ENCODE data around the gene ERP44.
"Not testable (repeated sequence)": the region's sequence is repeated elsewhere in the genome, so short reads cannot be mapped to it uniquely, and the experiment has no call there.

The ERP44 gene

GRCh38 chr9:100101608-100102007 is 2.8 kb upstream of the ERP44 start:
- FAIRE-seq: no peak
- DNase-seq (ENCODE audit: insufficient read length, low spot score): no peak

DNA sequence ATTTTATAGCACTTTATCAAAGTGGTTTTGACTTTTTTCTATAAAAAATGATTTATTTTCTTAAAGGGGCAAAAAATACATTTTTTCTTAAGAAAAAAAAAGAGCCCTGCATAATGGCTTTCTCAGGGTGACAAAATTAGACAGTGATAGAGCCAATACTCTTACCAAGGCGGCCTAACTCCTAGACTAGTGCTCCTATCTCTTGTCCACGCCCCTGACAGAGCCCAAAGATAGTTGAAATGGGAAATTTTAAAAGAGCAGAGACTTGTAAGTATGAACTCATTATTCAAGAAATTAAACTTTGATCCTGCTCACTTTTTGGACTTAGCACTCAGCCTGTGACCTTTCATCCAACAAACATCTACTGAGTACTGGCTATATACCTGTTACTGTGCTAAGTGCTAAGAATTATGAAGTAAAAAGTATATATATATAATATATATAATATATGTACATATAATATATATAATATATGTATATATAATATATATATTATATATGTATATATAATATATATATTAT is 1.4 kb upstream of the ERP44 start:
- DNase-seq (ENCODE audit: insufficient read length, low spot score): no peak
- no peak for FAIRE-seq

GRCh38 chr9:100099722-100100042 is 882 bp upstream of the ERP44 start:
- DNase-seq (ENCODE audit: insufficient read length, low spot score) (peak; percentile 10), FAIRE-seq (no peak)

DNA sequence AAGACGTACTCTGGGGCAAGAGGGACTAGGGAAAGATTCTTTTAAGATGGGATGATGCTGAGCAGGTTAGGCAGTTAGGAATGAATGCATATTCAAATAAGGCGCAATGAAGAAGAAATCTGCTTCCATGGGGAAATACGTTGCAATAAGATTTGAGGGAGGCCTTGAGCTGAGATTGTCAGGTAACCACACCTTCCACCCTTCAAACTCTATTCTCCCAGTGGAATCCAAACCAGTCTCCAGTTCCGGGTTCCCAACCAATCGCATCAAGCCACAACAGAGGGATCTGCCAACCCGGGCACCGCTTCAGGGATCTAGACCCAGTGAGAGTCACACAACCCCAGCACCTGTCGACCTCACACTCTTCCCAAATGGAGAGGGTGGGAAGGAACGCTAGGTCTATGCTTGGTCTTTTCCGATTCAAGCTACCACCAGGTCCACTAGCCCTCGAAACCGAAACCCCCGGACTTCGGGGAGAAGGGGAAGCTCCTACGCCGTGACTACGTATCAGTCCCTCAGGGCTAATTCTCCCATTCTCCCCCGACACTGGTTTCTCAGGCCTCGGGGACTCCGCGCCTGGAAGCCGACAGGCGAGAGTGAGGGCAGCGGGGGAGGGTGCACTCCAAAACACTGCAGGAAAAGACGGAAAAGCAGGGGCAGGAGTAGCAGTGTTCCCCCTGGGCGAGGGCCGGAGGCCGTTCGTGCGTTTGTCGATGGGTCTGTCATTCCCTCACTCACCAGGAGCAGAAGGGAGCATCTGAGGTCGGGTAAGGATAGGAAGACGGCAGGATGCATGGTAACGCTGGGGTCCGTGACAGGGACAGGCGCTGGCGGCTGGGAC is 534 bp downstream of the ERP44 start:
- no peak for FAIRE-seq
- peak; percentile 15 for DNase-seq (ENCODE audit: insufficient read length, low spot score)

- DNase-seq (ENCODE audit: insufficient read length, low spot score) (no peak), FAIRE-seq (no peak)
Observed at GRCh38 chr9:100096378-100096916, 2.4 kb downstream of the ERP44 start.

DNA sequence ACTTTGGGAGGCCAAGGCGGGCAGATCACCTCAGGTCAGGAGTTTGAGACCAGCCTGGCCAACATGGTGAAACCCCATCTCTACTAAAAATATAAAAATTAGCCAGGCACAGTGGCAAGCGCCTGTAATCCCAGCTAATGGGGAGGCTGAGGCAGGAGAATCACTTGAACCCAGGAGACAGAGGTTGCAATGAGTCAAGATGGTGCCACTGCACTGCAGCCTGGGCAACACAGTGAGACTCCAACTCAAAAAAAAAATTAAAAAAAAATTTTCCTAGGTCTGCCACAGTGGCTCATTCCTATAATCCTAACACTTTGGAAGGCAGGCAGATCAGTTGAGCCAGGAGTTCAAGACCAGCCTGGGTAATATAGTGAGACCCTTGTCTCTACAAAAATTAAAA is 4.4 kb downstream of the ERP44 start:
- DNase-seq (ENCODE audit: insufficient read length, low spot score); FAIRE-seq: not testable (repeated sequence)

DNA sequence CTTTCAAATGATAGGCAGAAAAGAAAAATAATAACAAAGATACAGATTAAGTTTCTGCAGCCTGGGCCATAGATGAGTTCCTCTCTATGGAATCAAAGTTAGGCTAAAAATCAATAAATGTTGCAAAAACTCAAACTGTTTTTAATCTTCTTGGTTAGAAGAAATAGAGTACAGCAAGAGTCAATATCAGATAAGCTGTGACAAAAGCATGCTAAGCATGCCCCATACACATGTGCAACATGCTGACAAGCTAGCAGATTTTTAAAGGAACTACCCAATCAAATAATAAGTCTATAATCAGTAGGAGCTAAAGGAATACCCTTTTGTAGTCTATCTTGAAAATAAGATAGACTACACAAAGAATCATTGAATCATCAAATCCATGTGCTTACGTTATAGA is 6.7 kb downstream of the ERP44 start:
- DNase-seq (ENCODE audit: insufficient read length, low spot score) (no peak), FAIRE-seq (no peak)

GRCh38 chr9:100091650-100092049 is 7.2 kb downstream of the ERP44 start:
- DNase-seq (ENCODE audit: insufficient read length, low spot score) (no peak), FAIRE-seq (no peak)

DNA sequence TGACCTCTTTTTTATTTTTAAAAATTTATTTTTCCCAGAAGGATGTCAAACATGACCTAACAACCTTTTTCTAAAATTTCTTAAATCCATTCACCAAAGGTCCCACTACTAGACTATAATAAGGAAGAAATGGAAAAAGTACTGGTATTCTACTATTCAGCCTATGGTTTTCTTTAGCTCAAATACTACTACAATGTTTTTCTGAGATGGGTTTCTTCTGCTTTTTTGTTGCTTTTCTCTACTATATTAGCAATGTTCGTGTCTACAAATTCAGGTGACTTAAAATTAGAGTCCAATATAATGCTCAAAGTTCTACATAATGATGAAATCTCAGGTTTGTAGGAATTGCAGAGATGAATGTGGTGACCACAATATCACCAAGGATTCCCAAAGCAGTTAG is 7.9 kb downstream of the ERP44 start:
- DNase-seq (ENCODE audit: insufficient read length, low spot score) (no peak), FAIRE-seq (no peak)

GRCh38 chr9:100088202-100088601 is 10.6 kb downstream of the ERP44 start:
- no peak for DNase-seq (ENCODE audit: insufficient read length, low spot score)
- no peak for FAIRE-seq

DNA sequence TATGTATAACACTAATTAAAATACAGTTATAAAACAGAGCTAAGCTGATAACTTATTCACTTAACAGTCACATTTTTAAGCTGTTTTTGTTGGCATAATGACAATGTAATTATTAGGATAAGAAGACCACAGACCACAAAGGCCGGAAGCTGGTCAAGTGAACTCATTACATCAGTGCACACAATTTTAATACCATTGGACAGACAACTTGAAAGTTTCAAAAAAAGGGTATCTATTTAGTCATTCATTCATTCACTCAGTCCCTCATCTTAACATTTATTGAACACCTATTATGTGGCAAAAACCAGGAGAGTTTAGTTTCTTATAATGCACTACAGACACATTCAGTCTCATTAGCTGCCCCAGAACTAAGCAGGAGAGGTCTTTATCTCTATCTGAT is 11.6 kb downstream of the ERP44 start:
- FAIRE-seq (no peak), DNase-seq (ENCODE audit: insufficient read length, low spot score) (no peak)

DNA sequence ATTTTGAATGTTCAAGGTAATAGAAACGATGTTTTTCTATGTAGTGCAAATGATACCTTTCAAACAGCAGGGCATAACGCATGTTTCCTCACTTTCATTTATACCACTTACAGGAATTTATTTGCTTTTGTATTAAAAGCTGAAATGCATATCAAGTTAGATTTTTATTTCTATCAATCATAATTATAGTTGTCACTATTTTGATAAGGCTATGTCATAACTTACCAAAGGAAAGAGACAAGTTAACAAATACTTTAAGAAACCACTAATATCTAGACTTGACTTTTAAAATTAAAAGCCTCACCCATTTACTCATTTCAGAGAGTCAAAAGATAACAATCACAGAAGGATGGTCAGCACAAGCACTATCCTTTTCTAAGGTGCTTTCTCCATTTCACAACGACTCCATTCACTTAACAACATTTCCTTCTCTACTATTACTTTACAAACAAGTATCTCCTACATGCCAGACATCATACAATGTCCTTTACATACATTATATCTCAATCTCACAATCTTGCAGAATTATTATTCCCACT is 12.6 kb downstream of the ERP44 start:
- FAIRE-seq: no peak
- DNase-seq (ENCODE audit: insufficient read length, low spot score): no peak

DNA sequence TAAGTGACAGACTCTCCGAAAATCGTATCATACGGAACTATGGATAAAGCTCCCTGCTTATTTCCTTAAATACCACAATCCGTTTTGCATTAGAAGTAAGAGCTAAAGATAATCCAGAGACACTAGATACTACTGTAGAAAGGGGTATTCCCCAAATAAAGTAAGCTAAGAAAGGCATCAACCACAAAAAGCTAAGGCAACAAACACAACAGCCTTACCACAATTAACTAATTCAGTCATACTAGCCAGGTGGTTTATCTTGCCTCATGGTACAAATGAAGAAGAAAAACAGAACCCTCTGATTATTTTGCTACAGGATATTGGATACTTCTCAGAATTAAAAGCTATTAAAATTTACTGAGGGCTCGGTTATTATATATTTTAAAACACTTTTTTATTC is 14.1 kb downstream of the ERP44 start:
- FAIRE-seq (no peak), DNase-seq (ENCODE audit: insufficient read length, low spot score) (no peak)

GRCh38 chr9:100084128-100084453 is 14.7 kb downstream of the ERP44 start:
- DNase-seq (ENCODE audit: insufficient read length, low spot score) (no peak), FAIRE-seq (no peak)

GRCh38 chr9:100083448-100084127 is 15.2 kb downstream of the ERP44 start:
- DNase-seq (ENCODE audit: insufficient read length, low spot score) (no peak), FAIRE-seq (no peak)

DNA sequence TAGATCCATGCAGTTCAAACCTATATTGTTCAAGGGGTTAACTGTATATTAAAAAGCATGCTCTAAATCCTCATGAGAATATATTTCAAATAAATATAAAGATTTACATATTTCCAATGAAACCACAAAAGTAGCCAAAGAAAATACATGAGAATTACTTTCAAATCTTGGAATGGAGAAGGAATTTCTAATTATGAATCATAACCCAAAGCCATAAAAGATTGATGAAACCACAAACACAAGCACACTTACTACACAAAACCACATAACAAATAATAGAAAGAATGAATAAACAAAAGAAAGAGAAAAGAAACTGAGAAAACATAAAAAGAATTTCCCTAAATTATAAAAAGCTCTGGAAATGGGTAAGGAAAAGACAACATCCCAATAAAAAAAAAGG is 16.0 kb downstream of the ERP44 start:
- DNase-seq (ENCODE audit: insufficient read length, low spot score) (no peak), FAIRE-seq (no peak)

DNA sequence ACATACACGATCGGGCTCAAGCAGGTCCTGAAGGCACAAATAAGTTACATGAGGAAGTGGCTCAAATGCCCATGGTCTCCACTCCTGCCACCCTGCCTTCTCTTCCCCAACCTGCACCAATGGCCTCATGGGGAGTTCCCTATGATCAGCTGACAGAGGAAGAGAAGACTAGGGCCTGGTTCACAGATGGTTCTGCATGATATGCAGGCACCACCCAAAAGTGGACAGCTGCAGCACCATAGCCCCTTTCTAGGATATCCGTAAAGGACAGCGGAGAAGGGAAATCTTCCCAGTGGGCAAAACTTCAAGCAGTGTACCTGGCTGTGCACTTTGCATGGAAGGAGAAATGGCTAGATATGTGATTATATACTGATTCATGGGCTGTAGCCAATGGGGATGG is 22.5 kb downstream of the ERP44 start:
- not testable (repeated sequence) for DNase-seq (ENCODE audit: insufficient read length, low spot score); FAIRE-seq

DNA sequence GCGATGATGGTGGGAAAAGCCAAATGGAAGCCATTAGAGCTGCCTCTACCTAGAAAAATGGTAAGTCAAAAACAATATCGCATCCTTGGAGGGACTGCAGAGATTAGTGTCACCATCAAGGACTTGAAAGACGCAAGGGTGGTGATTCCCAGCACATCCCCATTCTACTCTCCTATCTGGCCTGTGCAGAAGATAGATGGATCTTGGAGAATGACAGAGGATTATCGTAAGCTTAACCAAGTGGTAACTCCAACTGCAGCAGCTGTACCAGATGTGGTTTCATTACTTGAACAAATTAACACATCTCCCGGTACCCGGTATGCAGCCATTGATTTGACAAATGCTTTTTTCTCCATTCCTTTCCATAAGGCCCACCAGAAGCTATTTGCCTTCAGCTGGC is 23.8 kb downstream of the ERP44 start:
- FAIRE-seq (no peak), DNase-seq (ENCODE audit: insufficient read length, low spot score) (no peak)

- FAIRE-seq (no peak), DNase-seq (ENCODE audit: insufficient read length, low spot score) (no peak)
Observed at GRCh38 chr9:100074093-100074492, 24.7 kb downstream of the ERP44 start.

DNA sequence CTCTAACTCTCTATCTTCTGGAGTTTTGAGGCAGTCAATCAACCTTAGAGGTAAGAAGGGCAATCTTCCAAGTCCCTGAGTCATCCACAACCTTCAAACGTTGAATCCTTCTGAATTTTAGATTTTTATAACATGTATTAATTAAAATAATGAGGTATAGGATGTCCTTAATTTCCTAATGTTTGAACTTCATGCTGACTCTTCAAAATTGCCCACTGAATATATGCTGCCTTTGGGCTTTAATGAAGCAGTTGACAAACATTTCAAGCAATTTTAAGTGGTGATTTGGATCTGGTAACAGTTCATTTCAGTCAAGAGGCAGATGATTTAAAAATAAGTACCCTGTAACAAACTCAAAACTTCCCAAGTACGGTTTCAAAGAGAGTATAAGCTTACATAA is 26.0 kb downstream of the ERP44 start:
- DNase-seq (ENCODE audit: insufficient read length, low spot score): no peak
- FAIRE-seq: no peak

GRCh38 chr9:100071271-100071670 is 27.5 kb downstream of the ERP44 start:
- no peak for DNase-seq (ENCODE audit: insufficient read length, low spot score)
- no peak for FAIRE-seq
